Ammon's horn (tissue), 1 donor: ENCODE measurements around the gene UPF2.

Experiments used
- DNase-seq: peaks from one replicate; pipeline ENCODE4 v3.0.0-alpha.2; 2016; ENCODE audit warnings: low spot score

The UPF2 gene

GRCh38 chr10:11884706-11885423 is 157.7 kb downstream of the UPF2 start:
- DNase-seq = no peak

- DNase-seq = no peak
Observed at GRCh38 chr10:11882646-11883375, 159.8 kb downstream of the UPF2 start.

DNA sequence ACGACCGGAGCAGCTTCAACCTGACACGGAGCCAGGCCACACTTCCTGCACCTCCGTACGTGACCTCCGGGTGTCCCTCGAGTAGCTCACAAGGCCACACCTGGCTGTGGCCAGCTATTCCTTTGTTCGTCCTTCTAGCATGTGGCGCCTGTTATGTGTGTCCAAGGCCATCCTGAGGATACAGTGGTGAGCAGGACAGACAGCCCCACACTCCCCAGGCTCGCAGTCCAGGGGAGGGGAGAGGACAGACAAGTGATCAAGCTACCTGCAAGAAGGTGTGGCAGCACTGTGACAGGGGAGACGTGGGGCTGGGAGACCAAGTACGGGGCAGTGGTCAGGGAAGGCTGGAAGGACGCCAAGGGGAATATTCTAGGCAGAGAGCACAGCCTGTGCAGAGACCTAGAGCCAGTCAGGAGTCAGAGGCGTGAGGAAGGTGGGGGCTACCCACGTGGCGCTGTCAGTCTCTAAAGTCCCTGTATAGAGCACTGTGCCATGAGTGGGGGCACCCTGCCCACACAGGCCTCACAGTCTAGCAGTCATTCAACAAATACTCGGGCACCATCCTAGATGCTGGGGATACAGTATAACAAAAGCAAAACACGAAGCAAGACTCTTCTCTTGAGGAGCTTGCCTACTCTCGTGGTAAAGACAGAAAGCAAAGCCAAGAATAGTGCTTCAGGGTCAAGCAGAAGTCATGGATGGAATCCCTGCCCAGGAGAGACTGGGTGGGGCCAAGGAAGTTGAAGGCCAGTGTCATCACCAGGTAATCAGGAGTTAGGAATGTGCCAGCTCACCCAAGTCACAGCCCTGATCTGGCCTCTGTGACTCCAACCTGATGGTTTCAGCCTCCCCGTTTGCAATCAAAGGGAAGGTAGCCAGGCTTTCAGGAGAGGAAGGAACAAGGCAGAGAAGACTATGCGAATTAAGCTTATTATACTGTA is 160.9 kb downstream of the UPF2 start:
- DNase-seq = no peak

- no peak for DNase-seq
Observed at GRCh38 chr10:11881030-11881476, 161.6 kb downstream of the UPF2 start.

GRCh38 chr10:11880151-11881029 is 162.2 kb downstream of the UPF2 start:
- DNase-seq = no peak

DNA sequence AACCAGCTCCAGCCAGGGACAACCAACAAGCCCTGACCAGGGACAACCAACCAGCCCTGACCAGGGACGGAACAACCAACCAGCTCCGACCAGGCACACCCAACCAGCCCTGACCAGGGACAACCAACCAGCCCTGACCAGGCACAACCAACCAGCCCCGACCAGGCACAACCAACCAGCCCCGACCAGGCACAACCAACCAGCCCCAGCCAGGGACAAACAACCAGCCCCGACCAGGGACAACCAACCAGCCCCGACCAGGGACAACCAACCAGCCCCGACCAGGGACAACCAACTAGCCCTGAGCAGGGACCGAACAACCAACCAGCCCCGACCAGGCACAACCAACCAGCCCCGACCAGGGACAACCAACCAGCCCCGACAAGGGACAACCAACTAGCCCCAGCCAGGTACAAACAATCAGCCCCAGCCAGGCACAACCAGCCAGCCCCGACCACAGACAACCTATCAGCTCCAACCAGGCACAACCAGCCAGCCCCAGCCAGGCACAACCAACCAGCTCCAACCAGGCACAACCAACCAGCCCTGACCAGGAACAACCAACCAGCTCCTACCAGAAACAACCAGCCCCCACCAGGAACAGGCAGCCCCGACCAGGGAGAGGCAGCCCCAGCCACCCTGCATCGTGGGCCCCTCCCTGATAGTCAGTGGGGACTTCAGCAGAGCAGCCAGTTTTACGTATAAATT is 163.1 kb downstream of the UPF2 start:
- no peak for DNase-seq

DNA sequence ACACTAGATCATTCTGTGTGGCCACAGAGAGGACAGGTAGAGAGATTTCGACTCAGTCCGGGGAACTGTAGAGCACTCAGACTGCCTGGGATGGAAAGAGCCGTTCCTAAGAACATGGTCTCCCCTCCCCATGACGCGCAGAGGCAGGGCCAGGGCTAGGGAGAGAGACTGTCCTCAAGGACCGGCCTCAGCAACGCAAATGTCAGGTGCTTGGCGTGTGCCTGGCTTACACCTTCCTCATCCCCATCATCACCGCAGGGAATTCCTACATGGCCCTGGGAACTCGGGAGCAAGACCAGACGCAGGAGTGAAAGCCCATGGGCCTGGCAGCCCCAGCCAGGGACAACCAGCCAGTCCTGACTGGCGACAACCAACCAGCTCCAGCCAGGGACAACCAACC is 163.8 kb downstream of the UPF2 start:
- DNase-seq = no peak

DNA sequence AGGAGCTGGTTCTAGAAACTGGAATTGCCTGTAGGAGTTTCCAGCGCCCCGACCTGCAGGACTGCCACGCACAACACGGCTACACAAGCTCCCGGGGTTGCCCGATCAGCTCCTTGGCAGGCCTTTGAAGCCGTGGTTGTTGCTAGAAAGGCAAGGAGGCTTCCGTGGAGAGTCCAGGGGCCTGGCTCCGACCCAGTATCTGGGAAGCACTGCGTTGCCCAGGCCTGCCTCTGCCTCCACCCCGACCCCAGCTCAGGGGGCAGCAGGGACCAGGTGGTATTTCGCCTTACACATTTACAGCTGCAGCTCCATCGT is 165.1 kb downstream of the UPF2 start:
- DNase-seq = no peak

DNA sequence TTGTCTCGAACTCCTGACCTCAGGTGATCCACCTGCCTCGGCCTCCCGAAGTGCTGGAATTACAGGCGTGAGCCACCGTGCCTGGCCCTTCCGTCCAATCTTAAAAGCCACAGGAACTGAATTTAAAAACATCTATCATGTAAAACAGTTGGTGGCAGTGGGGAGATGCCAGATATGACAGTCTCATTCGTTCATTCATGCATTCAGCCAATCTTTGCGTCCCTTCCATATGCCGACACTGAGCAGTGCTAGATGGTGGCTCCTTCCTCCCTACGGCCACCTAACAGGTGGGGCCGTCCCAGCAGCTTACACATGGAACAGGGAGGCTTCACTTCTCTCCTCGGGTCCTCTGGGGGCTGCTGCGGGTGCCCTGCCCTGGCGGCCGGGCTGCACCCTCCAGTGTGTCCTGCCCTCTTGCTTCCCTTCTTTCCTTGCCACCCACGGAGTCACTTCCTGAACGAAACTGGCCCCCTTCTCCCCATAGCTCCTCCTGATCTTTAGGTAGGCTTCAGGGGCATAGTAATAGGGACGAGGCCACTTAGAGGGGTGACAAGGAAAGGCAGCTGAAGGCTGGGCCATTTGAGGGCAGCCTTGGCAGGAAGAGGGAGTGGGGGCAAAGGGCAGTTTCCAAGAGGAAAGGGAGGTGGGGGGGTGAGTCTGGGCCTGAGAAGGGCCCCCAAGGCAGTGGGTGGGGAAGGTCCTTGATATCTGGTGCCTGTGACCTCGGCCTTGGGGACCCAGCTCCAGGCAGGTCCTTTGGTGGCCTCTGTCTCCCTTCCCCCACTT is 165.6 kb downstream of the UPF2 start:
- no peak for DNase-seq

- DNase-seq = no peak
Observed at GRCh38 chr10:11876324-11876723, 166.3 kb downstream of the UPF2 start.

GRCh38 chr10:11875494-11876281 is 166.9 kb downstream of the UPF2 start:
- no peak for DNase-seq

- DNase-seq = peak; percentile 36
Observed at GRCh38 chr10:11874568-11875493, 167.8 kb downstream of the UPF2 start.

GRCh38 chr10:11871466-11871865 is 171.1 kb downstream of the UPF2 start:
- no peak for DNase-seq

- no peak for DNase-seq
Observed at GRCh38 chr10:11870900-11871400, 171.7 kb downstream of the UPF2 start.

DNA sequence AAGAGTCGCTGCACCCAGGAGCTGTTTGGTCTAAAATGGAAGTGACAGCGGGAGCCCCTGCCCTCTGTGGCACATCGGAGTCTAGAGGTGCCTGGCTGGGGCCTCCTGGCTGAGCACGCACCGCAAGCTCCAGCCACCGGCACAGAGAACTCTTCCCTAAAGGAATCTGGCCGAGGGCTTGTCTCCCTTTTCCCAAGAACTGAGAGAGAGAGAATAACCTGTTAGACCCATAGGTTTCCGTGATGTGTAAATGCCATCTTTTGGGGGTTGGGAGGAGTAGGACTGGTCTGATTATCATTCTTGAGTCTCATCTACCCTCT is 172.2 kb downstream of the UPF2 start:
- DNase-seq = no peak
